Epidermal melanocyte (primary cell): ENCODE measurements around the gene LRP8.

Source experiments
- DNase-seq: peaks from one replicate; pipeline ENCODE4 v3.0.0; 2011; ENCODE audit warnings: low spot score; ENCODE audit not compliant: insufficient read length

The LRP8 gene

DNA sequence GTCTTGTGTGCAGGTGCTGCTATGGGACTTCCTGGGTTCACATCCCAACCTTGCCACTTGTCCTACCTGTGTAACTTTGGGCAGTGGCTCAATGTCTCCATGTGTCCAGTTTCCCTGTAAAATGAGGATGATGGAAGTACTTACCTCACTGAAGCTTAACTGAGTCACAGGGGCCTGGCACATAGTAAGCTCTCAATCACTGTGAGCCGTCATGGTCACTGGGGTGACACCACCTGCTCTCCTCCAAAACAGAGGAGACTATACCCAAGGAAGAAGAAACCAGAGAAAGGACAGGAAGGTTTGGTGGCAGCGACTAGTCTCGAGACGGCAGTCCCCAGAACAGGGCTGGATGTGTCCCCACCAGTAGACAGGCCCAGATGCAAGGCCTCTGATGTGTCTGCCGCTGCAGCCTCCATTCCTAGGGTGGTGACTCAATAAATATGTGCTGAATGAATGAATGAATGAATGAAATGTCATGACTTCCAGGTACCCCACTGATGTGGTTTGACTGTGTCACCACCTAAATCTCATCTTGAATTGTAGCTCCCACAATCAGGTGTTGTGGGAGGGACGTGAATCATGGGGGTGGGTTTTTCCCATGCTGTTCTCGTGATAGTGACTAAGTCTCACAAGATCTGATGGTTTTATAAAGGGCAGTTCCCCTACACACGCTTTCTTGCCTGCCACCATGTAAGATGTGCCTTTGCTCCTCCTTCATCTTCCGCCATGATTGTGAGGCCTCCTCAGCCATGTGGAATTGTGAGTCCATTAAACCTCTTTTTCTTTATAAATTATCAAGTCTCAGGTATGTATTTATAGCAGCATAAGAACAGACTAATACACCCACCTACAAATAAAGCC, 13.0 kb upstream of the LRP8 start:
- DNase-seq, result no peak

DNA sequence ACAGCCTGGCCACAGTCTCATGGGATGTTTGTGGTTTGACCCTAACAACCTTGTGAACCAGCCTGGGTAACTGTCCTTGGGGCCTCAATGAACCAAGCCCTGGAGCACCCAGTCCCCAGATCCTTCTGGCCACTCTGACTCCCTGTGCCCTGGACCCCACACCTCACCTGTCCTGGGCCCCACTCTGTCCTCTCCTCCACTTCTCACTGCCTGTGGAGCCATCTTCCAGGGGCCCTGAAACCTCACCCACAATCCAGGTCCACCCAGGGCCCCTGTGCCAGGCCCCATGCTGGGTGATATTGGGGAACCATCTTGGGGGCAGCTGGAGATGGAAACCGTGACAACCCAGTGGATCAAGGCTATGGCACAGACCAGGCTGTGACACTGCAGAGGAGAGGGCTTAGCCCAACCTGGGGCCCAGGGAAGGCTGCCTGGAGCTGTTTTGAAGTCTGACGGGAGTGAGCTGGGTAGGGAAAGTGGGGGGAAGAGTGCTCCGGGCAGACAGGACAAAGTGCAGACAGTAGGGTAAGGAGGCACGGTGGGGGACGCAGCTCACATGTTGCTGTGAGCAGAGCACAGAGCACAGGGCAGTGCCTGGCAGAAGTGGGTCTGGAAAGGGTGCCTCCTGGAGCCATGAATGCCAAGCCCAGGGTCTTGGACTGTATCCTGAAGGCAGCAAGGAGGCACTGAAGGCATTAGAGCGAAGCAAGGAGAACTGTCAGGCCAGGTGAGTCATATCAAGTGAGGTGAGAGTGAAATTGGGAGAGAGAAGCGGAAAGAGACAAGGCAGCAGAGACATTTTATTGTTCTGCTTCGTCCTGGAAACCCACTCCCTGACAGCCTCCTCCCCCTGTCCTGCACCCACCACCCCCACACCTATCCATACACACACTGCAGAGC, 12.1 kb upstream of the LRP8 start:
- DNase-seq, result no peak

DNA sequence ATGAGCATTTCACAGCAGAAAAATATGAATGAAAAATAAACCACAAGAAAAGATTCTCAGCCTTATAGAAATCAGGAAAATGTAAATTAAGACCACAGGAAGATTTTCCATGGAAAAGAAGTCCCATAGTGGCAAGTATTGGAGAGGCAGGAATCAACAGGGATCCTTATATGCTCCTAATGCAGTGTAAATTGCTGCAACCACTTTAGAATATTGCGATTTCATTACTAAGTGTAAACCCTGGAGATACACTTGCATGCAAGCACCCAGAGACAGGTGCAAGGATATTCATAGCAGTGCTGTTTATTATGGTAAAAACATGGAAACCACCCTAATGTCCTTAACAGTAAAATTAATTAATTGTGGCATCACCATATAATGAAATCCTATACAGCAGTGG, 10.6 kb upstream of the LRP8 start:
- no peak for DNase-seq

DNA sequence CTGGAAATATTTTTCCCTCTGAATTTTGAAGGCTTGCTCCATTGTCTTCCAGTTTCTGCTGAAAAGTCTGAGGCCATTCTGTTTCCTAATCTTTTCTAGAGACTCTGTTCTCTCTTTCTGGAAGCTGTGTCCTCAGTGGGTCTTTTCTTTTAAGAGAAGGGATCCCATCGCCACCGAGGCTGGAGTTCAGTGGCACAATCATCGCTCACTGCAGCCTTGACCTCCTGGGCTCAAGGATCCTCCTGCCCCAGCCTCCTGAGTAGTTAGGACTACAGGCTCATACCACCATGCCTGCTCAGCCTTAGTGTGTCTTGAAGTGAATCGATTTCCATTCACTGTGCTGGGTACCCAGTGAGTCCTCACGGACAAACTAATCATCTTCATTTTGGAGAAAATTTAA, 9.6 kb upstream of the LRP8 start:
- DNase-seq, result no peak

DNA sequence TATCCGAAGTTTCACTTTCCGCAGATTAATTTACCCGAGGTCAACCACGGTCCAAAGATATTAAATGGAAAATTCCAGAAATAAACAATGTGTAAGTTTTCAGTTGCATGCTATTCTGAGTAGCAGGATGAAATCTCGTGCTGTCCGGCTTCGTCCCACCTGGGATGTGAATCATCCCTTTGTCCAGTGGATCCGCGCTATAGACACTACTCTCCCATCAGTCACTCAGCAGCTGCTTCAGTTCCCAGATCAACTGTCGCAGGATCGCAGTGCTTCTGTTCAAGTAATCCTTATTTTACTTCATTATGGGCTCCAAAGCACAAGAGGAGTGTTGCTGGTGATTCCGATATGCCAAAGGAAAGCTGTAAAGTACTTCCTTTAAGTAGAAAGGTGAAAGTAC, 8.3 kb upstream of the LRP8 start:
- DNase-seq, result no peak

DNA sequence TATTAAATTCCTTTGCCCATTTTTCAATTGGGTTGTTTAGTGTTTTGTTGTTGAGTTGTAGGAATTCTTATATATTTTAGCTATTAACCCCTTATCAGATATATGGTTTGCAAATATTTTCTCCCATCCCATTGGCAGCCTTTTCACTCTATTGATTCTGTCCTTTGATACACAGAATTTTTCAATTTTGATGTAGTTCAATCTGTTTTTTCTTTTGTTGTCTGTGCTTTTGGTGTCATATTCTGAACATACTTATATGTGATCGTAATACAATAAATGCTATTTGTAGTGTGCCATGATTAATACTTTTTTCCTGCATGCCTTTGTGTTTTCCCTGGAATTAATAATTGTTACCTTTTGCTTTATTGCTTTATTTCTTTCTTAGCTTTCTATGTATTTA, 7.8 kb upstream of the LRP8 start:
- no peak for DNase-seq

DNA sequence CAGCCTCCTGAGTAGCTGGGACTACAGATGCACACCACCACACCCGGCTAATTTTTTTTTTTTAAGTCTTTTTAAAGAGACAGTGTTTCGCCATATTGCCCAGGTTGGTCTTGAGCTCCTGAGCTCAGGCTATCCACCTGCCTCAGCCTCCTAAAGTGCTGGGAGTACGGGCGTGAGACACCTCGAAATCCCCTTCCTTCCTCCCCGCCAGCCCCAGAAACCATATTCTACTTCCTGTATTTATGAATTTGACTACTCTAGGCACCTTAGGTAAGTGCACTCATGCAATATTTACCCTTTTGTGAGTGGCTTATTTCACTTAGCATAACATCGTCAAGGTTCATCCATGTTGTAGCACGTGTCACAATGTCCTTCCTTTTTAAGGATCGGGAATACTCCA, 6.9 kb upstream of the LRP8 start:
- no peak for DNase-seq

DNA sequence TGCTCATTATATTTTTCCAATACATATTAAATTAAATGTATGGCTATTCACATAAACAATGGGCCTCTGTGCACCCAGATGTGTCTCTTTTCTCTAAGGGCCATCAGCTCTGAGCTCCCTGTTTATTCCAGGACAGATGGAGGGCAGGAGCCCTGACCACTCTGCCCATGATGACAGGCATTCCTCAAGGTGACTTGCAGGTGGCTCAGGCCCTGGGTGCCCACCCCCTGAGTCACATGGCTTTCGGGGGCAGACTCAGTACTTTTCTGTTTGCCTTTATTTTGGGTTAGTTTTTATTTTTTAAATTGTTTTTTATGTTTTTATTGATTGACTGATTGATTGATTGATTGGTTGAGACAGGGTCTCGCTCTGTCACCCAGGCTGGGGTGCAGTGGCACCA, 6.4 kb upstream of the LRP8 start:
- DNase-seq, result no peak

DNA sequence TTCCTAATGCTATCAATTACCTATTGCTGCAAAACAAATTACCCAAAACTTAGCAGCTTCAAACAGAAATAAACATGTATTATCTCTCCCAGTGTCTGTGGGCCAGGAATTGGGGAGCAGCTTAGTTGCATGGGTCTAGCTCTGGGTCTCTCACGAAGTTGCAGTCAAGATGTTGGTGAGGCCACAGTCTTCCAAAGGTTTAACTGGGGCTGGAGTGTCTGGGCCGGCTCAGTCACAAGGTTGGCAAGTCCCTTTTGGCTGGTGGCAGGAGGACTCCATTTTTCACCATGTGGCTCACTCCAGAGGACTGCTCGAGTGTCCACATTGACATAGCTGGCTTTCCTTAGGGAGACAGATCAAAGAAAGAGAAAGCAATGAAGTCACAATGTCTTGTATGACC, 5.0 kb upstream of the LRP8 start:
- no peak for DNase-seq

DNA sequence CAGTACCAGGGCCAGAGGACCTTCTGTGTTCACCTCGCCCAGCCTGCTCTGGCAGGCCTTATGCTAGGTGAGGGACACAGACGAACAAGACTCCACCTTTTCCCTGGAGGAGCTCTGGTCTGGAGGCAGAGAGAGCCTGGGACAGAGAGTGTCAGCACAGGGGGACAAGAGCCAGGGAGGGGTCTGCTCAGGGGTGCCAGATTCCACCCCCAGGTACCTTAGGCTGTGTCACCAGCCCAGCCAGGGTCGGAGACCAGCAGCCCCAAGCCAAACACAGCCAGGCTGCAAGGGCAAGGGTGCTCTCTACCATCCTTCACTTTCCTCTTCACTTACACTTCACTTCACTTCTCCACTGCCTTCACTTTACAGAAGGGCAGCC, 4.3 kb upstream of the LRP8 start:
- DNase-seq, result no peak

DNA sequence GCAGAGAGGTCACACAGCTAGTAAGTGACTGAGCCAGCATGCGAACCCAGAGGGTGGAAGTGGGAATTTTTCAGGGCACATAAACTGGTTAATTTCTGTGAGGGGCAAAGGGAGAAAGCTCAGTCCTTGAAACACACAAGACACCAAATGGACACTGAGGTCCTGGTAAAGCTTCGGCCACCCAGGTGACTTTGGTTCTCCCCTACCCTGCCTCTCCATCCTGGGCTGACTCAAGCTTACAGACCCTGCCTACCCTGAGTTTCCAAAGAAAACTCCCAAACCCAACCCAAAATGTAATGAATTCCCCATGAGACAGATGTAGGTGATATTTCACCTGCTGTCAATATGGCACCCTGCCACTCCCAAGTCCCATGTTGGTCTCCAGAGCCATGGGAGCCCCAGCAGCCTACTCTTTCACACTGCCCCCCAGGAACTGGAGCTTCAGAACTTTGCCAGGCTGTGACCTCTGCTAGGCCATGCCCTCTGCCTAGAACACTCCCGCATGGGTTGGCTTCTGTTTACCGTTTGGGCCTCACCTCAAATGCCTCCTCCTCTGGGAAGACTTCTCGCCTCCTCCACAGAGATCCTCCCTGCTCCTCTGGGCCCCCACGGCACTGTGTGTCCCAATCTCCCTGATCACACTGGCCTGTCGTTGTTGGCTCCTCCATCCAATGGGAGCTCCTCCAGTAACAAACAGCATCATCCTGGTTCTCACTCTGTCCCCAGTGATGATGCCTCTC, 3.7 kb upstream of the LRP8 start:
- DNase-seq, result no peak

DNA sequence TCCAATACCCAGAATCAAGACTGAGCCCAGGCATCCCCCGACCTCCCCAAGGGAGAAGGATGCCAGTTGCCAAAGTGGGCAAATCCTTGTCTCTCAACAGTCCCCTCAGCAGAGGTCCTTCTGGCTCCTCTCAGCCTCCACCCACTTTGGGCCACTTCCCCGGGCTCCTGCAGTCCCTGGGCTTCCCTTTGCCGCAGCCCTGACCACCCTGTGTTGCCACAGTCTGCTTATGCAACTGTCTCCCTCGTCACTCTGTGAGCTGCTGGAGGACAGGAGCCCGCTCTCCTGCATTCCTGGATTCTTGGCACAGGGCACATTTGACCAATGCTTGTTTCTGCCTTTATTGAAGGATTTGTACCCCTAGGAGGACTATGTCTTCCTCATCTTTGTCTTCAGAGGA, 2.9 kb upstream of the LRP8 start:
- no peak for DNase-seq

DNA sequence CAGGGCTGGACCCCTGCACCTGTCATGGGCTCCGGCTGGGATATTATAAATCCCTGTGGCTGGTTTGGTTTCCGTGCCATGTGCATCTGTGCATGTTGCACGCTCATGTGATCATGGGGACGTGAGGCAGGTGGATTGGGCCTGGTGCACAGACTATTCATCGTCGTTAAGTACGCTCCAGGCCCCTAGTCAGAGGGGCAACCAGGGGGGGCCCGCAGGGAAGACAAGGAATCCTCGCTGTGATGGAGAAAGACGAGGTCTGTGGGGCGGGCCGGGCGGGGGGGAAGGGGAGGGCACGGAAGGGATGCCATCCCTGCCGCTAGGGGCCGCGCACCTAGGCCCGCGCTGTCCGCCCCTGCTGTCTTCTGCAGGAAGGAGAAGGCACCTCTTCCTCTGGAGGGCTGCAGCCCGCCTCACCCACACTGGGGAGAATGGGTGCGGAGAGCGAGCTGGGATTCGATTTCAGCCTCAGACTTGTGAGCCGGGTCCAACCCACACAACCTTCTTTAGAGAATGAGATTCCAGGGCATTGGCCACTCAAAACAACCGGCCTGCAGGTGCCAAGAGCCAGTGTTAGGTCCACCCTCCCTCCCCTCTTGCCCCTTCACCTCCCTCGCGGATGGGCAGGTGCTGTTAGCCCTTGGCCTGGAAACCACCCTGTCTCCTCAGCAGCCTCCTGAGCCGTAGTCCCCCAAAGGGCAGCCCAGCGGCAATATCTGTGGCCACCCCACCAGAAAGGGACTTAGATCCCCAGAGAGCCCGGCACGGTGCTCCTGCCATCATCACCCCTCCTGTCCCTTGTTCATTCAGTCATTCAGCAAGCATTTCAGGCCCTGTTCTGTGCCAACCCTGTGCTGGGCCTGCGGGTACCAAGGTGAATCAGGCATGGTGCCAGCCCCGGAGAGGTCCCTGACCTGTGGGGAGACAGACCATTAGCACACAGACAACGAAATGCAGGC, 950 bp upstream of the LRP8 start:
- DNase-seq, result no peak

DNA sequence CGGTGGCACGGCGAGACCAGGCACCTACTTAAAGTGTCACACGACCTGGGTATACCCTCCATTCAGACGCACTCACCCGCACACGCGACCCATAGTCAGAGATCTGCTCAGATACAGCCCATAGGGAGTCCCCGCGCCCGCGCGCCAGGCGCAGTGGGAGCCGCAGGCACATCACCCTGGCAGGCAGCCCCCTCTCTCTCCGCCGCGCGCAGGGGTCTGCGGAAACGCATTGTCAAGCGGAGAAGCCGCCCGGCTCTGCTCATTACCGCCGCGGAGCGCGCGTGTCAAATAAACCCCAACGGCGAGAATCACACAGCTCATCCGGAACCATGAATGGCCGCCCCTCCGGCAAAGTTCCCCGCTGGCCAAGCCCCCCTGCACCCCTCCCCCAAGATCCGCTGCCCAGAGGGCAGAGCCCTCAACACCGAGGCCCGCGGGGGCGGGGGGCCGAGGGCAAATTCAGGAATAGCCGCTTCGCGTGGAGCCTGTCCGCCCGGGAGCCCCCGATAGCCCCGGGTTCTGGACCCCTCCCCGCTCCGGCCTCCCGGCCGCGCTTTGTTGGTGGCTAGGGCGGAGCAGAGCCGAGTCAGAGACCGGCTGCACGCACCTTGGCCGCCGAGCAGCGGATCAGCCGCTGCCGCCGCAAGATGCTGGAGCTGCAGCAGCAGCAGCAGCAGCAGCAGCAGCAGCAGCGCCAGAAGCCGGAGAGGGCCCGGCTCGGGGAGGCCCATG, 522 bp downstream of the LRP8 start:
- DNase-seq, result no peak

DNA sequence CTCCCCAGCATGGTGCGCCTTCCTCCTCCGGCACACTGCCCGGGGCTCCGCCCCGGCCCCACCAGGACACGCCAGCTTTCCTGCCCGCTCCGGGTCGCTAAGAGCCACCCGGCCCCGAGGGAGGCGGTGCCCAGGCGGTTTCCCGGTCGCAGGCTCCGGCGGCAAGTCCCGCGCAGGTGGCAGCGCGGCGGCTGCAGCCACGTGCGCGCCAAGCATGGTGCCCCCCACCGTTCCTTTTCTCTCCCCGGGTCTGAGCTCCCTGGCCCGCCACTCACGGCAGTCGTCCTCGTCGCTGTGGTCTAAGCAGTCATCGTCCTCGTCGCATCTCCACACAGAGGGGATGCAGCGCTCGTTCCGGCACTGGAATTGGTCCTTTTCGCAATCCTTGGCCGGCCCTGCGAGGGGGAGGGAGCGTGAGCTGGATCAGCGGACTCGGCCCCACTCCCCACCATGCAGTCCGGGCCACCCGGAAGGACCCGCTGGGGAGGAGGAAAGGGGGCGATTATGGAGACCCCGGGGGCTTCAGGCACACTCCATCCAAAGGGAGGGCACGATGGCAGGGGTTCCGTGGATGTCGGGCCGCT, 1.2 kb downstream of the LRP8 start:
- DNase-seq, result no peak

DNA sequence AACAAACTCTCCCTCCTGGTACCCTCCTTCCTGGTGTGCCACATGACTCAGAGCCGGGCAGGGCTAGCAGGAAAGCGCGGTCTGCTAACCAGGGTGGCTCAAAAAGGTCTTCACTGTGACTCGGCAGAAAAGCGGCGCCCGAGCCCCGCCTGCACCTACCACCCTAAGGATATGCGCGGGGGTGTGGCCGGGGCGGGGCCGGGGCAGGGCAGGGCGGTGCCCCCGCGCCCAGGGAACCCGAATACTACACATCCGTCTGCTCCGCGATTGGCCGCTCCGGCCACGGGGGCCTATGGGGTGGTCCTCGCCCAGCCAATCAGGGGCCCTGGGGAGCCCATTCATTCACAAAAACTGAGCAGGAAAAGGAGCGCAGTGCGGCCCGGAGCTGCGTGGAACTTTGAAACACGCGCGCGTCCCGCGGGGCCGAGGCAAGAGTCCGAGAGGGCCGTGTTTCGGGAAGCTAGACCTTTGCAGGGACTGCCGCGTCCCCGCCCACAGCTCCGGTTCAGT, 1.7 kb downstream of the LRP8 start:
- peak; percentile 89 for DNase-seq

DNA sequence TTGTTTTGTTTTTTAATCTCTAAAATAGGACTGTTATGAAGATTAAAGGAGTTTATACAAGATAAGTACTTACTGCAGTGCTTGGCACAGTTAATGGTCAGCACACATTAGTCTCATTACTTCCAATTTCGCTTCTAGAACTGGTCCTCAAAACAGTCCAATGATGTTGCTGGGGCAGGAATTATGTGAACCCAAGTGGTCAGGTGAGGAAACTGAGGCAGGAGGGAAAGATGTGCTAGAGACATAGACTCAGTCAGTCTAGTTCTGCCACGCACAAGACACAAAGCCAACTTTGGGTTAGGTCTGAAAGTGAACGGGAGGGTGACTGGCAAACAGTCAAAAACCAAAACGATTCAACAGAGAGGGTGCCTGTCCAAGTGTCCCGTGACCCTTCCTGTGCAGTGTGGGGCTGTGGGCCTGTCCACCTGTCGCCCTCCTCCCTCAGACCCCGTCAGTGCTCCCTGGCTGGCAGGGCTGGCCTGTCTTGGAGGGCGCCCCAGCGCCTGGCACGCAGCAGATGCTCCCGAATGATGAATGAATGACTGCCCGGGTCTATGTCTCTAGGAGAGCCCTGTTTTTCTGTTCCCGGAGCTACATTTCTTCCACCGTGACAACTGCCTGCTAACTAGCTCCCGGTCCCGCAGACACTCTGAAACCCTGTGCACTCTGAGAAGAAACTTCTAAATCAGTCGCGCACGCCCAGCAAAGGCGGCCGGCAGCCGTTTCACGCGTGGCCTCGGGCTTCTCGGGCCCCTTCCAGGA, 2.4 kb downstream of the LRP8 start:
- DNase-seq, result no peak

DNA sequence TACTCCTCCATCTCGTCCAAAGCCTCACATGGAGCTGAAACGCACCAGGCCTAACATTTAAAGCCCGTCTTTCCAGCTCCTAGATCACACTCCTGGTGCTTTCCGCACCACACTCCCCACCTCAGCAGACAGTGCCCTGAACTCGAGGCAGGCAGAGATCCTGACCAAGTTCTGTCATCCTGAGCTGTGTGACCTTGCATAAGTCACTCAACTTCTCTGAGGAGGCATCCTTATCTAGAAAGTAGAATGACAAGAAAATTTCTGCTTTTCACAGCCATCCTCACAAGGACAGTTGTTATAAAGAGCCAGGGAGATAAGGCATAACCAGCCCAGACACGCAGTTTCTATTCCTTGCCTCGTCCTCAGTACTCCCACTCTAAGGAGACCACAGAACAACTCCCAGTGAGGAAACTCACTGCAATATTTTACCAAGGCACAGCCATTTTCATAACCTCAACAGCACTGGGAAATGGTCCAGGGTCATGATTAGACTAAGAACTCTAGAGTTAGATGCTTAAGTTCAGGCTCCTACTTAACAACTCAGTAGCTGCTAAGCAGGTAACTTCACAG, 3.1 kb downstream of the LRP8 start:
- DNase-seq, result no peak
